Measurements from ENCODE around the gene AGPAT4. TPM values are rescaled to one million over a fixed set of nuclear protein-coding genes. Genes with fewer than 3 reads are reported as not detected.

The AGPAT4 gene
- polyA plus RNA-seq, 2 of the 4 experiments (the other 2 are of a cell fraction) = 2.1 to 3.7 TPM

DNA sequence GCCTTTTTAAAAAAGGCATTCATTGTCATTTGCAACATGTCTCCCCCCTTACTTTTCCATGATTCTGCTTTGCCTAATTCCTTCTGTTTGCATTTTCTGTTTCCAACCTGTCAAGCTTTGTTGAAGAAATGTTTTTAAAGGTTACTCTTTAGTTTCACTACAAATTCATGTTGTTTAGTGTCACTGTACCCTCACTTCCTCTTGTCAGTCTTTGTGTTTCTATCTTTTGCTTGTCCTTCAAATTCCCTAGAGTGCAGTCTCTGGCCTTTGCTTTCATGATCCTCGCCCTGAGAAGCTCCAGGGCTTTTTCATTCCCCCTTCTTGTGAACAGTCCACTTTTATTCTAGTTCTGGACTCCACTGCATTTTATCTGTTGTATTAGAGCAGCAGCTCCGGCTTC, 191.6 kb downstream of the AGPAT4 start:
- 93% methylated on average over 2 of the region's 2 CpGs for WGBS (ENCODE audit: missing lambda C conversion rate)
- ATAC-seq (no peak), FAIRE-seq (no peak)

GRCh38 chr6:161080263-161080970, 193.4 kb downstream of the AGPAT4 start:
- H3K9me3 ChIP-seq = no peaks in the 10 kb centered on the region
- TF ChIP-seq NR3C1 (IDR thresholded peaks at IDR 0.05) = no peak
- TF ChIP-seq HOXB5 (CRISPR knock-in tag; IDR thresholded peaks at IDR 0.05) = no peak
- TF ChIP-seq, protein P1, sequence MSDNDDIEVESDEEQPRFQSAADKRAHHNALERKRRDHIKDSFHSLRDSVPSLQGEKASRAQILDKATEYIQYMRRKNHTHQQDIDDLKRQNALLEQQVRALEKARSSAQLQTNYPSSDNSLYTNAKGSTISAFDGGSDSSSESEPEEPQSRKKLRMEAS (IDR thresholded peaks at IDR 0.05) = no peak
- TF ChIP-seq POLR2AphosphoS2 (conservative IDR thresholded peaks at IDR 0.05; ENCODE audit: low read length) = no peak
- no peak for TF ChIP-seq RCOR1 (IDR thresholded peaks at IDR 0.05; ENCODE audit: low read depth, low read length)
- TF ChIP-seq FOSB (CRISPR knock-in tag; IDR thresholded peaks at IDR 0.05) = no peak
- TF ChIP-seq FOSL2 (IDR thresholded peaks at IDR 0.05) = no peak
- TF ChIP-seq FOSL2 (CRISPR knock-in tag; IDR thresholded peaks at IDR 0.05) = no peak
- no peak for TF ChIP-seq BCL3 (IDR thresholded peaks at IDR 0.05)
- TF ChIP-seq E2F6 (IDR thresholded peaks at IDR 0.05; ENCODE audit: borderline replicate concordance, low read depth) = no peak
- TF ChIP-seq NFE2L2 (conservative IDR thresholded peaks at IDR 0.05; ENCODE audit: low read length) = no peak
- TF ChIP-seq RNF2 (IDR thresholded peaks at IDR 0.05; ENCODE audit: borderline replicate concordance, low read depth) = no peak
- no peak for TF ChIP-seq FOXS1 (CRISPR knock-in tag; IDR thresholded peaks at IDR 0.05)
- no peak for TF ChIP-seq RAD21 (conservative IDR thresholded peaks at IDR 0.05 in 1 of 2, IDR thresholded peaks at IDR 0.05 in 1 of 2)
- no peak for TF ChIP-seq KDM5A (IDR thresholded peaks at IDR 0.05)
- TF ChIP-seq MYC (IDR thresholded peaks at IDR 0.05; ENCODE audit: borderline replicate concordance, low read length) = no peak
- no peaks in the 10 kb centered on the region for H3K4me1 ChIP-seq
- no peak overlapping the region for H3K4me3 ChIP-seq
- H3K4me2 ChIP-seq = no peak overlapping the region
- POLR2A ChIA-PET = no interaction called here
- ATAC-seq = no peak
- no peak for FAIRE-seq
- no peak overlapping the region for H3K27ac ChIP-seq
- 92% methylated on average over 12 of the region's 12 CpGs for WGBS (ENCODE audit: missing lambda C conversion rate)
- DNase-seq (ENCODE audit: low read depth in 1 of 2, low spot score in 1 of 2) = no peak
- CTCF ChIA-PET = no interaction called here

More for the DNA sequence above, 191.6 kb downstream of the AGPAT4 start:
- H3K4me1 ChIP-seq = no peaks in the 10 kb centered on the region
- H3K4me2 ChIP-seq = no peak overlapping the region
- DNase-seq (ENCODE audit: low read depth in 1 of 2, low spot score in 1 of 2) = no peak
- ChIA-PET POLR2A (no interaction called here), CTCF (interaction anchor here (0.7 to 1.0 kb wide), 2 partner anchors 49 to 91 kb away, joined by 3 read pairs; partner anchors contain the start of gene MAP3K4)
- TF ChIP-seq CTCF (IDR thresholded peaks at IDR 0.05) (no peak), HOXA7 (CRISPR knock-in tag; IDR thresholded peaks at IDR 0.05) (no peak), ESRRA (IDR thresholded peaks at IDR 0.05; ENCODE audit: borderline replicate concordance, low read length) (no peak), FOSB (CRISPR knock-in tag; IDR thresholded peaks at IDR 0.05) (no peak), MAZ (IDR thresholded peaks at IDR 0.05; ENCODE audit: borderline replicate concordance, low read depth, low read length) (no peak), EHF (CRISPR knock-in tag; IDR thresholded peaks at IDR 0.05) (no peak), NFE2L2 (conservative IDR thresholded peaks at IDR 0.05; ENCODE audit: low read length) (no peak), TFCP2L1 (CRISPR knock-in tag; IDR thresholded peaks at IDR 0.05) (no peak), KDM1A (IDR thresholded peaks at IDR 0.05; ENCODE audit: low read depth) (no peak), GATA3 (IDR thresholded peaks at IDR 0.05; ENCODE audit: borderline replicate concordance) (no peak)
- no peaks in the 10 kb centered on the region for H3K9me3 ChIP-seq
- no peak overlapping the region for H3K4me3 ChIP-seq
- no peak overlapping the region for H3K27ac ChIP-seq

Measured in A549 (cell line).